ENCODE measurements around the gene CBX3. TPM values are rescaled to one million over a fixed set of nuclear protein-coding genes. Genes with fewer than 3 reads are reported as not detected.
A peak's percentile ranks its signal among the peaks of the same experiment; 100 is the strongest.

The CBX3 gene
- total RNA-seq, 3 donors from 2014 or later (not counting 1 experiment from before 2014, with no cell fraction given), result 103 to 126 (median 109) TPM

DNA sequence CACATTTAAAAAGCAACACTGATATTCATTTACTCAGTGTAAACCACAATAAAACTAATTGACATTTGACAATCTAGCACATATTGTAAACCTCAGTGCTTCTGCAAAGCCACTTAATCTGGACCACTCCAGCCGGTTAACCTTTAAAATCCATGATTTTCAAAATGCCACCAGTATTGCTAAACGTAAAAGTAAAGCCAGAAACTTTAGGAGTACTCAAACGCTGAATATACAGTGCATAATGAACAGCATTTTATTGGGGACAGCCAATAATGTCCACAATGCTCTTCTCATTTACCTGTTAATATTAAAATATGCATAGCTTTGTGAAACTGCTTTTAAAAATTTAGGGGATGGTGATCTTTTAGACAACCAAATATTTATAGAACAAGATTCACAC lies 11.8 kb upstream of the CBX3 start:
- no peak overlapping the region for H3K4me3 ChIP-seq (ENCODE audit: low read length)
- Mint-ChIP-seq H3K27ac (peak overlapping the region; percentile 100), H3K27me3 (ENCODE audit: low read depth in 2 of 2) (no peaks in the 10 kb centered on the region), H3K9me3 (no peaks in the 10 kb centered on the region), H3K4me1 (peaks cover 92 to 93% of the 10 kb centered on the region in 2 donors), H3K36me3 (peaks cover 40% of the 10 kb centered on the region), H3K4me3 (peak overlapping the region; percentile 7)
- no peak overlapping the region for H3K27ac ChIP-seq (ENCODE audit: low read length)
- 83% methylated on average over 3 of the region's 3 CpGs for WGBS (ENCODE audit: insufficient coverage)
- ATAC-seq (no peak), DNase-seq (no peak)
- H3K4me1 ChIP-seq (ENCODE audit: control insufficient read depth, insufficient read depth, low read length), result peaks cover 14% of the 10 kb centered on the region
- H3K9me3 ChIP-seq (ENCODE audit: control insufficient read depth, insufficient read depth, low read length), result no peaks in the 10 kb centered on the region
- H3K27me3 ChIP-seq (ENCODE audit: control insufficient read depth, insufficient read depth, low read length), result no peaks in the 10 kb centered on the region
- intact Hi-C loops (cut with micrococcal nuclease), result loop anchor here (1.0 kb wide), 1 partner anchor 8 kb away; no protein-coding TSS in a partner anchor
- H3K36me3 ChIP-seq (ENCODE audit: control insufficient read depth, insufficient read depth, low read length), result peaks cover 74% of the 10 kb centered on the region
- TF ChIP-seq CTCF (IDR thresholded peaks at IDR 0.05), result no peak

GRCh38 chr7:26190417-26190869 lies 11.1 kb upstream of the CBX3 start:
- Histone ChIP-seq H3K4me1 (ENCODE audit: control insufficient read depth, insufficient read depth, low read length) (peaks cover 17% of the 10 kb centered on the region), H3K27me3 (ENCODE audit: control insufficient read depth, insufficient read depth, low read length) (no peaks in the 10 kb centered on the region), H3K9me3 (ENCODE audit: control insufficient read depth, insufficient read depth, low read length) (no peaks in the 10 kb centered on the region), H3K36me3 (ENCODE audit: control insufficient read depth, insufficient read depth, low read length) (peaks cover 81% of the 10 kb centered on the region), H3K4me3 (ENCODE audit: low read length) (no peak overlapping the region), H3K27ac (ENCODE audit: low read length) (no peak overlapping the region)
- Mint-ChIP-seq H3K27me3 (ENCODE audit: low read depth in 2 of 2) (no peaks in the 10 kb centered on the region), H3K4me1 (peaks cover 90 to 92% of the 10 kb centered on the region in 2 donors), H3K9me3 (no peaks in the 10 kb centered on the region), H3K36me3 (peaks cover 43% of the 10 kb centered on the region), H3K4me3 (peak overlapping the region; percentile 57), H3K27ac (peak overlapping the region; percentile 100)
- 85% methylated on average over 1 of the region's 1 CpG for WGBS (ENCODE audit: insufficient coverage)
- TF ChIP-seq CTCF (IDR thresholded peaks at IDR 0.05), result no peak
- ATAC-seq, result no peak
- intact Hi-C loops (cut with micrococcal nuclease), result no loop called here
- DNase-seq, result peak in 1 of 2 donors; percentile 23

DNA sequence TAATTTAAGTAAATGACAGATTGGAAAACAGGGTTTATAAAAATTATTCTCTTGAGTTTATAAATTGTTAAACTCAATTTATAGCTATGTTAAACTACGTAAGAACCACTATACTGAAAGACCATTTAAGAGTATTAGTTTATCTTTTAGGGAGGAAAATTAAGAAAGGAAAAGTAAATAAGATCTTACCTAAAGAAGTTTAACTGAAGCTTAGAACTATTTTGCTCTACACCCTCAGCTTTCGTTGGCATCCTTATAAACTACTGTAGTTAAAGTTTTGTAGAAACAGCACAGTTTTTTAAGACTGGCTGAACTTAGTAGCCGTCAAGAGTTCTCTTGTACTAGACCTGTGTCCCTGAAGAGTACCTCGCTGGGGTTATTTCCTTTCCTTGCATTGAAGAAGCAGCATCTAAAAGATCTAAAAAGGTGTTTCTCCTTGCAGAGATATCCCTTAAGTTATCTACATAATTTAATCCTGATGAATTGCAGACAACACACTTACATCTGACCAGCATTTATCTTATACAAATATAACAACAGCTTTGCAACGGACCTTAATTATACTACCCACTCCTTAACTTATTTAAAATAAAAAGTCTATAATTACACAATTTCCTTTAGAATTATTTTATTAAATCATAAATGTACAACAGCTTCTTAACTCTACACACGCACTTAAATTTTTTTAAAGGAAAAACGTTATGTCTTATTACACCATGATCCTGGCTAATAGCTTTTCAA lies 10.1 kb upstream of the CBX3 start:
- Mint-ChIP-seq H3K36me3 (peaks cover 53% of the 10 kb centered on the region), H3K27me3 (ENCODE audit: low read depth in 2 of 2) (no peaks in the 10 kb centered on the region), H3K4me1 (peaks cover 91 to 94% of the 10 kb centered on the region in 2 donors), H3K4me3 (peak overlapping the region; percentile 50), H3K9me3 (no peaks in the 10 kb centered on the region), H3K27ac (peak overlapping the region; percentile 100)
- intact Hi-C loops (cut with micrococcal nuclease), result no loop called here
- DNase-seq (peak in 1 of 2 donors; percentile 19), ATAC-seq (no peak)
- Histone ChIP-seq H3K36me3 (ENCODE audit: control insufficient read depth, insufficient read depth, low read length) (peaks cover 88% of the 10 kb centered on the region), H3K27ac (ENCODE audit: low read length) (no peak overlapping the region), H3K4me1 (ENCODE audit: control insufficient read depth, insufficient read depth, low read length) (peaks cover 20% of the 10 kb centered on the region), H3K4me3 (ENCODE audit: low read length) (no peak overlapping the region), H3K27me3 (ENCODE audit: control insufficient read depth, insufficient read depth, low read length) (no peaks in the 10 kb centered on the region), H3K9me3 (ENCODE audit: control insufficient read depth, insufficient read depth, low read length) (no peaks in the 10 kb centered on the region)
- WGBS (ENCODE audit: insufficient coverage), result 74% methylated on average over 5 of the region's 7 CpGs
- no peak for TF ChIP-seq CTCF (IDR thresholded peaks at IDR 0.05)

Measured in natural killer cell (primary cell).